HepG2 (cell line): ENCODE results near the gene ISCU. TPM values are rescaled to one million over a fixed set of nuclear protein-coding genes. Genes with fewer than 3 reads are reported as not detected.

Experiments
- ATAC-seq: fragments of 200-7000 bp; cut with Tn5 transposase; 3 replicates; pipeline ENCODE4 v1.9.1; 2020; ENCODE audit warnings: mild to moderate bottlenecking, moderate library complexity
- BruUV-seq: library from RNA; stranded (reverse); fragments of 400-500 nt; replicated peaks from 2 replicates; lab custom pipeline; 2021; lab: Mats Ljungman, UMichigan
- CTCF ChIA-PET: fragments of 300-600 bp; formaldehyde crosslinking; extraction: SDS; loops from one replicate; lab custom pipeline; 2021; ENCODE audit warnings: low total read pairs, inconsistent platforms, low intra/inter-chr PET ratio; lab: Yijun Ruan, JAX
- POLR2A ChIA-PET: fragments of 350-600 bp; sonication (Branson Sonifier 250); formaldehyde crosslinking; loops from one replicate; lab custom pipeline; 2020; ENCODE audit warnings: antibody characterized with exemption, inconsistent platforms; lab: Yijun Ruan, JAX
- DNase-seq: peaks from one replicate; pipeline ENCODE4 v3.0.0-alpha.2; 2015; ENCODE audit warnings: low spot score
- FAIRE-seq: peaks from 3 replicates; lab custom pipeline; 2011; peaks lifted over from hg19 to GRCh38; lab: Jason Lieb, UNC
- H2AFZ ChIP-seq: one replicate; pipeline ENCODE4 v1.6.1; 2011; ENCODE audit warnings: low read length, inconsistent platforms
- H3K27ac ChIP-seq: fragments of 300-600 bp; 3 replicates; pipeline ENCODE4 v1.8.0; 2011; ENCODE audit warnings: mixed run types, mild to moderate bottlenecking, mixed read lengths, low read length, inconsistent platforms; ENCODE audit not compliant: insufficient read depth; ENCODE audit errors: extremely low read length
- H3K27me3 ChIP-seq, 2 experiments: fragments of 200-600 bp in 1 of 2; 2 replicates in 1 of 2; 3 replicates in 1 of 2; pipeline versions ENCODE4 v1.6.0 to v1.8.0; 2011; ENCODE audit warnings: low read length in 2 of 2, mild to moderate bottlenecking in 2 of 2, moderate library complexity in 2 of 2, inconsistent platforms in 1 of 2; ENCODE audit not compliant: insufficient read depth in 2 of 2, control insufficient read depth in 1 of 2
- H3K36me3 ChIP-seq, 2 experiments: fragments of 200-600 bp in 1 of 2; replicated peaks in 1 of 2; 2 replicates in 1 of 2; 3 replicates in 1 of 2; pipeline versions ENCODE4 v1.5.1 to v1.8.0; 2011; ENCODE audit warnings: low read length in 2 of 2, inconsistent platforms in 1 of 2; ENCODE audit not compliant: insufficient read depth in 2 of 2, control insufficient read depth in 1 of 2
- H3K4me1 ChIP-seq: 2 replicates; pipeline ENCODE4 v1.5.1; 2012; ENCODE audit warnings: low read length, inconsistent platforms; ENCODE audit not compliant: insufficient read depth
- H3K4me2 ChIP-seq: 2 replicates; pipeline ENCODE4 v1.6.0; 2011; ENCODE audit warnings: low read depth, low read length, inconsistent platforms
- H3K4me3 ChIP-seq, 3 experiments: fragments of 200-600 bp in 1 of 3; sonication (generic), shearing (Covaris generic) in 1 of 3; replicated peaks in 1 of 3; 2 replicates each; pipeline ENCODE4 v1.5.1; 2011 to 2016; ENCODE audit warnings: low read length in 3 of 3, inconsistent platforms in 2 of 3, low read depth in 2 of 3, mild to moderate bottlenecking in 2 of 3, control low read depth in 1 of 3, mixed read lengths in 1 of 3; ENCODE audit not compliant: insufficient read depth in 1 of 3
- H3K79me2 ChIP-seq: one replicate; pipeline ENCODE4 v1.6.1; 2011; ENCODE audit warnings: low read length, inconsistent platforms; ENCODE audit not compliant: insufficient read depth
- H3K9ac ChIP-seq: 2 replicates; pipeline ENCODE4 v1.6.0; 2011; ENCODE audit warnings: mild to moderate bottlenecking, low read depth, low read length, inconsistent platforms; ENCODE audit not compliant: insufficient read depth
- H3K9me3 ChIP-seq: 2 replicates; pipeline ENCODE4 v1.5.1; 2012; ENCODE audit warnings: mild to moderate bottlenecking, low read length
- H4K20me1 ChIP-seq: 2 replicates; pipeline ENCODE4 v1.6.0; 2011; ENCODE audit warnings: inconsistent platforms, mild to moderate bottlenecking, low read length, moderate library complexity; ENCODE audit not compliant: insufficient read depth
- DBP ChIP-seq: sonication (generic); formaldehyde crosslinking; IDR thresholded peaks from 2 replicates; pipeline ENCODE4 v1.4.0; 2020; ENCODE audit warnings: missing genetic modification reagents; ENCODE audit errors: not compliant biosample characterization
- FOXJ3 ChIP-seq: sonication (generic); formaldehyde crosslinking; IDR thresholded peaks from 2 replicates; pipeline ENCODE4 v1.4.0; 2020; ENCODE audit warnings: missing genetic modification reagents, mild to moderate bottlenecking, borderline replicate concordance
- JARID2 ChIP-seq: sonication (generic); formaldehyde crosslinking; IDR thresholded peaks from 2 replicates; pipeline ENCODE4 v1.8.1; 2023; ENCODE audit warnings: missing genetic modification reagents, inconsistent platforms; ENCODE audit not compliant: insufficient replicate concordance
- LCORL ChIP-seq, 2 experiments: fragments of 450-650 bp in 1 of 2; sonication (generic) in 1 of 2; formaldehyde crosslinking in 1 of 2; IDR thresholded peaks; 2 replicates each; pipeline versions ENCODE4 v1.5.0 to v1.6.1; 2017 to 2020; ENCODE audit warnings: antibody characterized with exemption in 1 of 2, missing genetic modification reagents in 1 of 2
- MEF2D ChIP-seq: sonication (generic); formaldehyde crosslinking; IDR thresholded peaks from 2 replicates; pipeline ENCODE4 v1.5.1; 2020; ENCODE audit warnings: mild to moderate bottlenecking, missing genetic modification reagents
- TAF1 ChIP-seq: sonication (generic); formaldehyde crosslinking; IDR thresholded peaks from 2 replicates; pipeline ENCODE4 v1.4.0; 2020; ENCODE audit warnings: missing genetic modification reagents
- ZNF816 ChIP-seq: sonication (generic); formaldehyde crosslinking; IDR thresholded peaks from 2 replicates; pipeline ENCODE4 v1.8.0; 2022; ENCODE audit warnings: missing genetic modification reagents, mild to moderate bottlenecking, borderline replicate concordance
- WGBS: methylation state at CpG from one replicate; pipeline ENCODE4 v1.1.6; 2017; ENCODE audit warnings: low lambda C conversion rate; 5-methylcytosine and 5-hydroxymethylcytosine counted together
- in situ Hi-C: cut with HindIII; loops from 2 replicates; pipeline ENCODE4 v1.10.0; 2017; ENCODE audit warnings: low pct_unique_long_range_greater_than_20kb; ENCODE audit not compliant: extremely low pct_ligation_motif_present
- intact Hi-C: fragments of 100-400 bp; cut with micrococcal nuclease; formaldehyde crosslinking; loops from one replicate; pipeline ENCODE4 v1.10.0; 2022; ENCODE audit not compliant: unreplicated experiment
- polyA plus RNA-seq, 8 experiments: library from polyadenylated mRNA; depleted of rRNA in 3 of 8; stranded (reverse) in 7 of 8; unstranded in 1 of 8; fragments of >200 nt; fragmentation: Illumina TruSeq in 4 of 8; extraction: Trizol in 4 of 8; gene quantifications; 2 replicates each; pipeline versions ENCODE4 v1.2.1 to v1.2.3, GENCODE V29; 2011 to 2016; ENCODE audit warnings: low read depth in 4 of 8, missing spikeins in 1 of 8, mixed read lengths in 1 of 8; ENCODE audit not compliant: insufficient read depth in 1 of 8
- total RNA-seq, 5 experiments: library from RNA; depleted of rRNA; stranded (reverse); fragments of >200 nt; fragmentation: Illumina TruSeq; extraction: Trizol; gene quantifications; 2 replicates each; pipeline ENCODE4 v1.2.3, GENCODE V29; 2016; ENCODE audit warnings: low read depth in 1 of 5
- TF ChIP-seq, protein P1 (sequence below): sonication (generic); formaldehyde crosslinking; IDR thresholded peaks from 2 replicates; pipeline ENCODE4 v1.4.0; 2020; ENCODE audit warnings: missing genetic modification reagents

The ISCU gene
- total and polyA plus RNA-seq, 2 of the 13 experiments (the other 11 are each of a cell fraction or from before 2014, with no cell fraction given), result 94.4 to 107 TPM

DNA sequence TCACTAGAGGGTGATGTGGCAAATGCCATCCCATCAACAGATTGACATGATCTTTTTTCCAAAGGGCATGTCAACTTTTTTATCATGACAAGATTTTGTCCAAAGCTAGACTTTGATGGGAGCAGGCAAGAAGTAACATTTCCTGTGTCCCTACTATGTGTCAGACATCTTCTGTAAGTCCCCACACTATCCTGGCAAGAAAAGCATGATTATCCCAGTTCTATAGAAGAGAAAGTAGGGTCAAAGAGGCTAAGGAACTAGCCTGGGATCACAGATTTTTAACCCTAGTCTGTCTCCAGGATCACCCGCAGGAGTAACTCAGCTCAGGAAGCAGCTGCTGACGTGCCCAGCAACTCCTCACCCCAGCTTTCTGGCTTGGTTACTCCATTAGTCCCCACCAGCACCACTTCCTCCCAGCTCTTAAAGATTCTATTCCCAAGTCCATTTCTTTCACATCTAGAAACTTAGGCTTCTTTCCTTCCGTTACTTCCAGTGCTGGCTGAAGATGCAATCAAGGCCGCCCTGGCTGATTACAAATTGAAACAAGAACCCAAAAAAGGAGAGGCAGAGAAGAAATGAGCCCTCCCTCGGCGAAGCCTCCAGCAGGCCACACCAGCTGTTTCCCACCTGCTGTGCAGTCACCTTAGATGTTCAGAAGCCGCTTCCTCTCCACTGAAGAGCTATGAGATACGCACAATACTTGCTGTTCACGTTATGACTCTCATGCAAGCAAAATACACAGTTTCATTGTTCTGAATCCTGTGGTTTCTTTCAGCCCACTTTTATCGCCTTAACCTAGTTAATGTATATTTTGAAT, 6.2 kb downstream of the ISCU start:
- no TSS peak for BruUV-seq
- in situ Hi-C loops (loop anchor here (5.0 to 10.0 kb wide), 2 partner anchors 49 to 236 kb away; no protein-coding TSS in a partner anchor), intact Hi-C loops (no loop called here)
- Histone ChIP-seq H3K36me3 (peaks cover 20 to 55% of the 10 kb centered on the region in 2 experiments), H3K27ac (no peak overlapping the region), H2AFZ (no peak overlapping the region), H3K9ac (no peak overlapping the region), H3K27me3 (no peaks in the 10 kb centered on the region; a peak in 1 of 5 replicates), H3K4me3 (no peak overlapping the region), H4K20me1 (no peaks in the 10 kb centered on the region; the same call in 1 of the 2 replicates), H3K79me2 (peaks cover 8% of the 10 kb centered on the region), H3K4me1 (peaks cover 7% of the 10 kb centered on the region), H3K9me3 (no peaks in the 10 kb centered on the region), H3K4me2 (no peak overlapping the region)
- no peak for FAIRE-seq
- no peak for TF ChIP-seq DBP
- no peak for TF ChIP-seq ZNF816
- no peak for TF ChIP-seq LCORL (IDR thresholded peaks at IDR 0.05)
- TF ChIP-seq LCORL (CRISPR knock-in tag; IDR thresholded peaks at IDR 0.05), result no peak
- TF ChIP-seq JARID2 (CRISPR knock-in tag), result no peak
- TF ChIP-seq, protein P1, sequence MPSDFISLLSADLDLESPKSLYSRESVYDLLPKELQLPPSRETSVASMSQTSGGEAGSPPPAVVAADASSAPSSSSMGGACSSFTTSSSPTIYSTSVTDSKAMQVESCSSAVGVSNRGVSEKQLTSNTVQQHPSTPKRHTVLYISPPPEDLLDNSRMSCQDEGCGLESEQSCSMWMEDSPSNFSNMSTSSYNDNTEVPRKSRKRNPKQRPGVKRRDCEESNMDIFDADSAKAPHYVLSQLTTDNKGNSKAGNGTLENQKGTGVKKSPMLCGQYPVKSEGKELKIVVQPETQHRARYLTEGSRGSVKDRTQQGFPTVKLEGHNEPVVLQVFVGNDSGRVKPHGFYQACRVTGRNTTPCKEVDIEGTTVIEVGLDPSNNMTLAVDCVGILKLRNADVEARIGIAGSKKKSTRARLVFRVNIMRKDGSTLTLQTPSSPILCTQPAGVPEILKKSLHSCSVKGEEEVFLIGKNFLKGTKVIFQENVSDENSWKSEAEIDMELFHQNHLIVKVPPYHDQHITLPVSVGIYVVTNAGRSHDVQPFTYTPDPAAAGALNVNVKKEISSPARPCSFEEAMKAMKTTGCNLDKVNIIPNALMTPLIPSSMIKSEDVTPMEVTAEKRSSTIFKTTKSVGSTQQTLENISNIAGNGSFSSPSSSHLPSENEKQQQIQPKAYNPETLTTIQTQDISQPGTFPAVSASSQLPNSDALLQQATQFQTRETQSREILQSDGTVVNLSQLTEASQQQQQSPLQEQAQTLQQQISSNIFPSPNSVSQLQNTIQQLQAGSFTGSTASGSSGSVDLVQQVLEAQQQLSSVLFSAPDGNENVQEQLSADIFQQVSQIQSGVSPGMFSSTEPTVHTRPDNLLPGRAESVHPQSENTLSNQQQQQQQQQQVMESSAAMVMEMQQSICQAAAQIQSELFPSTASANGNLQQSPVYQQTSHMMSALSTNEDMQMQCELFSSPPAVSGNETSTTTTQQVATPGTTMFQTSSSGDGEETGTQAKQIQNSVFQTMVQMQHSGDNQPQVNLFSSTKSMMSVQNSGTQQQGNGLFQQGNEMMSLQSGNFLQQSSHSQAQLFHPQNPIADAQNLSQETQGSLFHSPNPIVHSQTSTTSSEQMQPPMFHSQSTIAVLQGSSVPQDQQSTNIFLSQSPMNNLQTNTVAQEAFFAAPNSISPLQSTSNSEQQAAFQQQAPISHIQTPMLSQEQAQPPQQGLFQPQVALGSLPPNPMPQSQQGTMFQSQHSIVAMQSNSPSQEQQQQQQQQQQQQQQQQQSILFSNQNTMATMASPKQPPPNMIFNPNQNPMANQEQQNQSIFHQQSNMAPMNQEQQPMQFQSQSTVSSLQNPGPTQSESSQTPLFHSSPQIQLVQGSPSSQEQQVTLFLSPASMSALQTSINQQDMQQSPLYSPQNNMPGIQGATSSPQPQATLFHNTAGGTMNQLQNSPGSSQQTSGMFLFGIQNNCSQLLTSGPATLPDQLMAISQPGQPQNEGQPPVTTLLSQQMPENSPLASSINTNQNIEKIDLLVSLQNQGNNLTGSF, result no peak
- TF ChIP-seq FOXJ3 (CRISPR knock-in tag), result no peak
- no peak for TF ChIP-seq TAF1 (CRISPR knock-in tag)
- no peak for TF ChIP-seq MEF2D
- no peak for DNase-seq
- ATAC-seq, result no peak
- POLR2A ChIA-PET, result no interaction called here
- CTCF ChIA-PET, result no interaction called here
- WGBS, result 99% methylated on average over 10 of the region's 10 CpGs
